GM18519 (cell line): ENCODE results near the gene TPST2.
"Not testable (repeated sequence)": the region's sequence is repeated elsewhere in the genome, so short reads cannot be mapped to it uniquely, and the experiment has no call there.

Experiments
- ATAC-seq: cut with Tn5 transposase; IDR thresholded peaks from one replicate; pipeline ENCODE4 v1.9.1; 2021; ENCODE audit warnings: mild to moderate bottlenecking, moderate library complexity; ENCODE audit not compliant: unreplicated experiment, low FRiP score

Gene TPST2

DNA sequence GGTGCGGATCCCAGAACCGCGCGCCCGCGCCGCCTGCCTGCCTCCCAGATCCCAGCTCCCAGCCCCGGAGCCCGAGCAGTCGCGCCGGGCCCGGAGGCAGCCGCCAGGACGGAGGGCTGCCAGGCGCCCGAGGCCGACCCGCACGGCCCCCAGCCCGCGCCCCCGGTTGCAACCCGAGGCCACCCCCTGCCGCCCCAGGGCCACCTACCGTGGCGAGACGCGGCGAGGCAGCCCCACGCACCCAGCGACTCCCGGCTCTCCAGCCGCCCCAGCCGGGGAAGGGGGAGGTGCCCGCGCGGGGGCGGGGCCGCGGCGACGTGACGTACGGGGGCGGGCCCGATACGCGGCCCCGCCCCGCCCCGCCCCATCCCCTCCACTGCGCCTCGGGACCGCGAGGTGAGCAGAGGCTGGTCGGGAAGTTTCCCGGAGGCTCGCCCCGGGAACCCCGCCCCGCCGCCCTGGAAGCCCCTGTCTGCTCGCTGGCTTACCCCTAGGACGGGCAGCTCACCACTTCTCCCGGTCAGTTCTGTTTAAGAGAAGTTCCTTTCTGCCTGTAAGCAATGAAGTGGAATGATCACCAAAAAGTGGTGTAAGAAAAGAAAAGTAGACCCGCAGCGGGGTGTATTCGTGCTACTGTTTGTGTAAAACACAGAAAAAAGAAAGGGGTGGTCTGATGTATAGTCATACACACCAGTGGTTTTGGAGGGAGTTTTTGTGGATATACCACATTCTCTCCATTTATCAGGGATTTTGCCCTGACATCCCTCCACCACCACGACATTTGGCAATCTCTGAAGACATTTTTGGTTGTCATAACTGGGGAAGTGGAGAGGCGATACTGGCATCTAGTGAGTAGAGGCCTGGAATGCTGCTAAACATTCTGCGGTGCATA lies at the start of gene TPST2:
TSS of gene TPST2 (minus strand) at position 288 of the 892 bp plus-strand sequence. CDS start 48,502 bp downstream, outside the sequence.
- ATAC-seq: peak; percentile 34

DNA sequence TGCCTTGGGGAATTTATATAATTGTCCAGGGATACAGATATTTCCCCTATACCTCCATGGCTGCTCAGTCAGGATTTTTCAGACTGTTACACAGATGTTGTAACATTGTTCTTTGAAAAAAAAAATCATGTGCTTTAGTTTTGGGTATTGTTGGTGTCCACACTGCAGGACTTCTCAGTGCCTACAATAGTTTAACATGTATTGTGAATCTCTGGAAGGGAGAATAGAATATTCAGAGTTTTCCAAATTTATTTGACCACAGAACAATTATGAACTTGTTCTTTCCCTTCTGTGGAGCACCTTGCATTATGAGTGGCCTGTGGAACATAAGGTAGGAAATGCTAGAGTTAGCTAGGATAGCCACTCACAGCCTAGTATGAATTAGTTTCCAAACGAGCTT lies 46.4 kb upstream of the TPST2 start:
- no peak for ATAC-seq

DNA sequence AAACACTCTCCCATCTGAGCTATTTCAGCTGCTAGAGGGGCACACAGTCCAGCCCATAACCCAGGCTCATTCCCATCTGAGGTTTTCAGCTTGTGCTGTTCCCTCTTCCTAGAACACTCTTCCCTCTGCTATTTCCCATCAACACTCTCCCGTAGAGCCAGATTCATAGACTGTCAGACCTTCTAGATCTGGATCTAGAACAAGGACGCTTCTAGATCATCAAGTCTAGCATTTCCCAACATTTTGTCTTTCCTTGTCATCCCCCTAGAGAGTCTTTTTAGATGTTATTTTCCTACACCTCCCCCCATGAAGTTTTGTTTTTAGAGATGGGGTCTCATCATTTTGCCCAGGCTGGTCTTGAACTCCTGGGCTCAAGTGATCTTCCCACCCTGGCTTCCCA lies 45.2 kb upstream of the TPST2 start:
- no peak for ATAC-seq

DNA sequence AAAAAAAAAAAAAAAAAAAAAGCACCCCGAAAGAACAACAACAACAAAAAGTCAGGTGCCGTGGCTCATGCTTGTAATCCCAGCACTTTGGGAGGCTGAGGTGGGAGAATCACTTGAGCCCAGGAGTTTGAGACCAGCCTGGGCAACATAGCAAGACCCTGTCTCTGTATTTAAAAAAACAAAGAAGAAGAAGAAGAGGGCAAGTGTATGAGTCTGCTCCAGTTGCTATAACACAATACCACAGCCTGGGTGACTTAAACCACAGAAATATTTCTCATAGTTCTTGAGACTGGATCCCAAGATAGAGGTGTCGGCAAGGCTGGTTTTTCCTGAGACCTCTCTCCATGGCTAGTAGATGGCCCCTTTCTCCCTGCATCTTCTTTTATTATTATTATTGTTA lies 44.3 kb upstream of the TPST2 start:
- no peak for ATAC-seq

DNA sequence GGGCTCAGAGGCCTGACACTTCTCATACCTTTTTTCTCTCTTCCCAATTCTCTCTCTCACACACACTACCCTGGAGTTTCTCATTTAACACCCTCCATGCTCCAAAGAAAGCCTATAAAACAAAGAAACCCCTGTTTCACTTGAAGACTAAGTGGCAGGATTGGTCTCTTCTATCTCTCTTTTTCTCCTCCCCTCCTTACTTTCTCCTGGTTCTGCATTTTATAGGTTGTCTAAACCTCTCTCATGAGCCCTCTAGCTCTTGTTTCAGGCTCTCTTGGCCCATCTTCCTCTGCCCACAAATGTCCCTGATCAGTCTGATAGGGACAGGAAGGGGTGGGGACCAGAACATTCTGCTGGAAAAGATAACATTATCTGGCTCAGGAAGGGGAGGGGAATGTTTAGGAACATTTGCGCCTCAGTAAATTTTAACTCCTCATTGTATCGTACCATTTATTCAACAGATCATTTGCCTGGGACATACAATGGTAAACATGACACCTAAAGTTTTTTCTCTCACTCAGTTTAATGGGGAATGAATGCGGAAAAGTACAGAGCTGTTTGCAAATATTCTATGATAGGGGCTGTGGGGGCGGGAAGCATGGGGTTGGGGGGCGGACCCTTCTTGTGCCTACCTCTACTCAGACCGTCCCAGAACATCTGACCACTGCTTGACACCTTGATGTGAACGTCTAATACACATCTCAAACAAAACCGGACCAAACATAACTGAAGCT lies 42.7 kb upstream of the TPST2 start:
- no peak for ATAC-seq

DNA sequence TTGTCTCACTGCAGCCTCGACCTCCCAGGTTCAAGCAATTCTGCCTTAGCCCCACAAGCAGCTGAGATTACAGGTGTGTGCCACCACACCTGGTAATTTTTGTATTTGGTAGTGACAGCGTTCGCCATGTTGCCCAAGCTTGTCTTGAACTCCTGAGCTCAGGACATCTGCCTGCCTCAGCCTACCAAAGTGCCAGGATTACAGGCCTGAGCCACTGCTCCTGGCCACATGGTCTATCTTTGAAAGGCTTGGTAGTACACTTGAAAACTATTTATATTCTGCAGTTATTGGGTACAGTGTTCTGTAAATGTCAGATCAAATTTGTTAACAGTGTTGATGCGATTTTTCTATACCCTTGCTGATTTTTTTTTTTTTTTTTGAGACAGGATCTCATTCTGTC lies 41.4 kb upstream of the TPST2 start:
- no peak for ATAC-seq

DNA sequence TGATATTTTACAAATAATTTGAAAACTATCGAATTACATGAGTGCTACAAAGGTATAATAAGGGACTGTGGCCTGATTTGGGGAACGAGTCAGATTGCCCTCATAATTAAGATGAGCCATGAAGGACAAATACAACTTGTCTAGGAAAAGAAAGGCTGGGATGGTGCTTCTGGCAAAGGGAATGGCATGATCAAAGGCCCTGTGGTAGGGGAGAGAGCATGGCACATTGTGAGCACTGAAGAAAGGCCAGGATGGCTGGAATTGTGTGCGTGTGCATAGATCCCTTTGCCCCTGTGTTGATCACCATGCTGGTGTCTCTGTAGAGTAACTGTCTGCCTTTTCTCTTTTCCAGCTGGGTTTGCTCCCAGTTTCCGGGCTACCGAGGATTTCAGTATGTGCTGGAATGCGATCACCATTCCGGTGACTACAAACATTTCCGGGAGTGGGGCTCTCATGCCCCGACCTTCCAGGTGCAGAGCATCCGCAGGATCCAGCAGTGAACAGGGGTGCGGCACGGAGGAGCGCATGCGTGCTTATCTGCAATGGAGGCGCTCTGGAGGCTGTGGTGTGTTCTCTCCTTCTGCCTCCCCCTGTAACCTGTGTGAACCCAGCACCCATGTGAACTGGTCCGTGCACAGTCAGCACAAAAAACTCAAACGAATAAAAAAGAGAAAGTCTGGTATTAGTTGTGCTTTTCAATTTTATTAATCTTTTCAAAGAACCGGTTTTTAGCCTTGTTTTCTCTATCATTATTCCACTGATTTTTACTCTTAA lies 40.2 kb upstream of the TPST2 start:
- ATAC-seq: no peak

DNA sequence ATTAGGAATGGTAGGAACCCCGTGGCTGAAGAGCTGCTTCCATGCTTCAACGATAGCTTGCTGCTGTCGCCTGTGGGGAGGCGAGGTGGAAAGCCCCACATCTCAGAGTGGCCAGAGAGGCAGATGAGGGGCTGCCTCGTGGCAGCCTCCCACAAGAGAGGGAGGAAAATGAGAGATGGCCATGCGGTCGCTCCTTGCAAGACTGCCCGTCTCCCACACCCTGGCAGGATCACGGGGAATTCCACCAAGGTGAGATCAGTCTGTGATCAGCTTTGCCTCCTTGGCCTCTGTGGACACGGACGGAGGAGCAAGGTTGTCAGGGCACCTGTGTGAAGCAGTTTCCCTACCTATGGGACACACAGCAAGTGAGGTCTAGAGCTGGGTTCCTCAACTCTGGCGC lies 34.9 kb upstream of the TPST2 start:
- ATAC-seq: no peak

DNA sequence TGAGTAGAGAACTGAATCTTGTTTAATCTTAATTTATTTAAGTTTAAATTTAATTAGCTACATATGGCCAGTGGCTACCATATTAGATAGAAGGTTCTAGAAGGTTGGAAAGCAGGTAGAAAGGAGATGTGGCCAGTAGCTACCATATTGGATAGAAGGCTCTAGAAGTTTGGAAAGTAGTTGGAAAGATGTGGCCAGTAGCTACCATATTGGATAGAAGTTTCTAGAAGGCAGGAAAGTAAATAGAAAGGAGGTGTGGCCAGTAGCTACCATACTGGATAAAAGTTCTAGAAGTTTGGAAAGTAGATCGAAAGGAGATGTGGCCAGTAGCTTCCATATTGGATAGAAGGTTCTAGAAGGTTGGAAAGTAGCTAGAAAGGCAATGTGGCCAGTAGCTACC lies 34.1 kb upstream of the TPST2 start:
- ATAC-seq: no peak

DNA sequence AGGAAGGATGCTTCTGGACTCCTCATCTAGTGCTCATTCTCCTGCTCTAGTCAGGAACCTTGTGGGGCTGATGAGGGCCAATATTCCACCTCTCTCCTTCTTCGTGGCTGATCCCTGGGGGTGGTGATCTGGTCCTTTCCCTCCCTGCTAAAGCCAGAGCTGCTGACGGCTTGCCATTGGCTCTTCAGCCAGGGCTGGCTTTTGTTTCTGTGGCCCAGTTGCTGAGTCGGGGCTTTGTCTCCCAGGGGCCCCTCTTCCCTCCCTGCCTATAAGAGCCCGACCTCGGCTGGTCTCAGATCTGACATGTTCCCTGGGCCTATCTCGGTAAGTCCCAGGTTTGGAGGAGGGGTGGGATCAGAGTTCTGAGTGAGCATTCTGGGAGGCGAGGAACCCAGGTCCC lies 31.7 kb upstream of the TPST2 start, which contains the start of gene CRYBA4:
TSS of gene CRYBA4 (plus strand) at position 301 of the 400 bp plus-strand sequence. CDS start 634 bp downstream, outside the sequence.
- ATAC-seq: no peak

DNA sequence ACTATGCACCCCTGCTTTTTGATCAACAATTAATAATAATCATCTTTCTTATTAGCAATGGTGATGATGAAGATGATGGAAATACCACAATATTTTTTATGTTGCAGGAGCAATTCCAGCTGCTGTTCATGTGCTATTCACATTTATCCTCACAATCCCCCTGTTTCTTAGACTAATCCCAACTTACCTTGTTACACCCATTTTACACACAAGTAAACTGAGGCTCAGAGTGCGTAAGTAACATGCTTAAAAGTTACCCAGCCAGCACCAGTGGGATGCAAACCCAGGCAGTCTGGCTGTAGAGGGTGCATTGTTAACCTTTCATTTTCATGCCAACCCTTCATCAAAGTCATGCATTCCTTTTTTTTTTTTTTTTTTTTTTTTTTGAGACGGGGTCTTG lies 30.3 kb upstream of the TPST2 start:
- ATAC-seq: no peak

DNA sequence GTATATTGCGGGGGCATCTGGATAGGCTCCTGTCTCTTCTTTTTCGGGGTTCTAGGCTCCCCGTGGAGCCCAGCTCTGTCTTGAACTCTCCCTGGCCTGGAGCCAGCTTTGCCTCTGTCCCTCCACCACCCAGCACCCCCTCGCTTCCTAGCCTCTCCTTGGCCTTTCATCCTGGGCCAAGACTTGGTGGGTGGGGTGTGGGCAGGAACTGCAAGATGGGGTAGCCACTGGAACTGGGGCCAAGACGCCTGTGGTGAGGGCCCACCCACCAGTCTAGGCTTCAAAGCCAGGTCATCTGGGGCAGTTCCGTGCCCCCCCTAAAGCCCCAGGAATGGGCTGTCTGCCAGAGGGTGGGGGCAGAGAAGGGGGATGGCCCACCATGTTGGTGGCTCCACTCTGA lies 29.6 kb upstream of the TPST2 start:
- no peak for ATAC-seq

DNA sequence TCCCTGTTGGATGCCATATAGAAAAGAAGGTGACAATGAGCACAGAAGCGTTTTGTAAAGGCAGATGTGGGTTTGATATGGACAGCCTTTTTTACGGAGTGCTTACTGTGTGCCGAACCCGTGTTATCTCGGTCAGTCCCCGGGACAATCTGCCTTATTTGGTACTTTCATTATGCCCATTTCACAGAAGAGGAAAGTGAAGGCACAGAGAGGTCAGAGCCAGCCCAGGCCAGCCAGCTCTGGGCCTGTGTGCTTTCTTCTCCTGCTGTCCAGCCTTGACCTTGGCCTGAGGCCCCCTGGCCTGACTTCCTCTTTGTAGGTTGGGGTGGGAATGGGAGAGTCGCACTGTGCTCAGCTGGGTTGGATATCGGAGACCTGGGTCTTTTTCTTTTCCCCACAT lies 28.5 kb upstream of the TPST2 start:
- no peak for ATAC-seq

DNA sequence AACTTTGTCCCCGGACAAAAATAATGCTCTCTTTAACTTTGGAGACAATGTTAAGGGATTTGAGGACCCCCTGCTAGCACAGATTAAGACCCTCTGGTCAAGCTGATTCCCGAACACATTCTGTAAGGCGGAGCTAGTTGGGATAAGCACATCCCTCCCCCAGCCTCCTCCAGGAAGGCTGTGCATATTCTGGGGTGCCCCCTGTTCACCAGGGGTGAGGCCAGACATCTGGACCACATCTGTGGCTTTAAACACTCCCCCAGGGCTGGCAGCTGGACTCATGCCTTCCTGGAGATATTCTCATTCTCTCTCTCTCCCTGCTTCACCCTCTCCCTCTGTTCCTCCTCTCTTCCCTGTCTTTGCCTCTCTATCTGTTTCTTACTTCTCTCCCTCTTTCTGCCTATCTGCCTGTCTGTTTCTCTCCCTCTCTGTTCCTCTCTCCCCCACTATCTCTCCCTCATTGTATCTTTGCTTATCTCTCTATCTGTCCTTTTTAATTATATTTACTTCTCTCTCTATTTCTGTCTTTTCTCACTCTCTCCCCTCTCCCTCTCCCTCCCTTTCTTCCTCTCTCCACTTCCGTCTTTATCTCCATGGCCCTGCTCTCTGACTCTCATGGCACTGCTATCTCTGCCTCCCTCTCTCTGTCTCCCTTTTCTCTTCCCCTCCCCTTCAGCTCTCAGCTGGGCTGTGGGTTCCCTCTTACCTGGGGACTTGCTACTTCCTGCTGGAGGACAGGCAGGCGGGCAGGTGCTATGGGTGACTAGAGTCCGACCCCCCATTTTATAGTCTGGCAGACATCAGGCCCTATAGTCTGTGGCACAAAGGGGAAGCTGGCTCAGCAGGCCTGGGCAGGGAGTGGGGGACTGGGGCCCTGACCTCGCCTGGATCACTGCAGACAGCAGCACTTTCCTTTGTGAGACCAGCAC lies 27.6 kb upstream of the TPST2 start, which contains the start of gene CRYBB1:
TSS of gene CRYBB1 (minus strand) at position 757 of the 929 bp plus-strand sequence. CDS start 1,708 bp downstream, outside the sequence.
- no peak for ATAC-seq

DNA sequence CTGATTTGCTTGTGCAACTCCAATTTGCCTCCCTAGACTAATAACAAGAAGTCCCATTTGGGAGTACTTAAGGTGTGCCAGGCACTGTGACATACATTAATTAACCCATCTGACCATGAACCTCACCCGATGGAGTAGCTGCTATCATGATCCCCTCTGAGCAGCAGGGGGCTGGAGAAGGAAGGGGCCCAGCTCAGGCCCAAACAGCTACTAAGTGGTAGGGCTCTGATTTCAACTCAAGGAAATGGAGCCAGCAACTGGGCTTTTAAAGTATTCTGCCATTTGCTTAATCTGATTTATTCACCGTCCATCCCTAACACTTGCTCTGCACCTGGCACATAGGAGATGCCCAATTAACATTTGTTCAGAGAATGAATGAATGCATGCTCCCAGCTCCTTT lies 26.7 kb upstream of the TPST2 start:
- no peak for ATAC-seq

DNA sequence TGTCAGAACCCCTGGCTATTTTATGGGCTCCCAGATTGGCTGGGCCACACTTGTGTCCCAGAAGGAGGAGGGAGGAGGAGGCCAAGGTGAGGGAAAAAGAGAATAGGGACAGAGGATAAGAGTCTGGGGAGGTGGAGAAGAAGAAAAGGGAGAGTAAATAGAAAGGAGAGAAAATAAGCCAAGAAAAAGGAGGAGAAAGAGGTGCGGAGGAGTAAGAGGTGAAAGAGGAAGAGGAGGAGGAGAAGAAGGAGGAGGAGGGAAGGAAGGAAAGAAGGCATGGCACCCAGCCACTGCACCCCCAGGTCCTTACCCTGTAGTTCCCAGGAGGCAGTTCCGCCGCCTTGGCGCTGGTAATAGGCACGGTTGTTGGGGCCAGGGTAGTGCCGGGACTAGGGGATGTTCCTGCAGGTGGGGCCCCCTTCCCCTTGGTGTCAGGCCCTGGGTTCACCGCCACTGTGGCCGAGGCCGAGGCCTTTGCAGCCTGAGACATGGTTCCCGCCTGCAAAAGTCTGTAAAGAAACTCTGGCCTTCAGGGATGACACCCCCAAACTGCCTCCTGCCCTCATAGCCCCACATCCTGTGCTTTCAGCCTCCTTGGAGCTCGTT lies 26.0 kb upstream of the TPST2 start:
- no peak for ATAC-seq

DNA sequence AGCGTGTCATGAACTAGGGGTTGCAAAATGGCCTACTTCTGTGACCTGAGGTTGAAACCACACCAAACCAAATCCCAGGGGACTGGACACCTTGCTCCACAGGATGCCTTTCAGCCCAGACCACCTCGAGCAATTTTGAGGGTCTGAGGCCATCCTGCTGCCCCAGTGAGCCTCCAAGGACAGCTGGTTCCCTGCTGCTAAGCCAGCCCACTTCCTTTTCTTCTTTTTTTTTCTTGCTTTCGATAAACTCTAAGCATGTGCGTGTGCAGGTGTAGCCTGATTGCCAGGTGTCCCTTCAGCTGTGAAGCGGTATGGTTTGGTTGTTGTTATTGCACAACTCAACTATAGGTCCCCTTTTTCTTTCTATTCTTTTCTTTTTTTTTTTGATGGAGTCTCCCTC lies 25.2 kb upstream of the TPST2 start:
- ATAC-seq: no peak

DNA sequence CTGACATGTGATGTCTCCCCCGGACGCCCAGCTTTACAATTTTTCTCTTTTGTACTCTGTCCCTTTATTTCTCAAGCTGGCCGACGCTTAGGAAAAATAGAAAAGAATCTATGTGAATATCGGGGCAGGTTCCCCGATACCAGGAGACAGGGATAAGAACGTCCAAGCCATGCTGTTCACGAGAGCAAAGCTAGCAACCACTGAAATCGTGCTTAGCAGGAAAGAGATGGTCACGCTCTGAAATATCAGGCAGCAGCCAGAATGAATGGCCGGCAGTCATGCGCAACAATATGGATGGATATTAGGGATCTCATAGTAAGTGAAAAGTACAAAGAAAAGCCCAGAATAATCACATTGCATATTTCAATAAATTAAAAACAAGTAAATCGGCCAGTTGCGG lies 24.4 kb upstream of the TPST2 start:
- ATAC-seq: no peak

DNA sequence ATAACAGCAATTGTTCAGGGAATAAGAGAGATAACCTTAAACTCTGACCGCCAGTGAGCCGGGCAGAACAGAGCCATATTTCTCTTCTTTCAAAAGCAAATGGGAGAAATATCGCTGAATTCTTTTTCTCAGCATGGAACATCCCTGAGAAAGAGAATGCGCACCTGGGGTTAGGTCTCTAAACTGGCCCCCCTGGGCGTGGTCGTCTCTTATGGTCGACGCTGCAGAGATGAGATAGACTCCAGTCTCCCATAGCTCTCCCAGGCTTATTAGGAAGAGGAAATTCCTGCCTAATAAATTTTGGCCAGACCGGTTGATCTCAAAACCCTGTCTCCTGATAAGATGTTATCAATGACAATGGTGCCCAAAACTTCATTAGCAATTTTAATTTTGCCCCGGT lies 23.8 kb upstream of the TPST2 start:
- not testable (repeated sequence) for ATAC-seq
